ENCODE measurements around the gene TFB1M. TPM values are rescaled to one million over a fixed set of nuclear protein-coding genes. Genes with fewer than 3 reads are reported as not detected.

The TFB1M gene
- total and polyA plus RNA-seq, 2 experiments from 2014 or later, result 10.3 to 11.2 TPM

DNA sequence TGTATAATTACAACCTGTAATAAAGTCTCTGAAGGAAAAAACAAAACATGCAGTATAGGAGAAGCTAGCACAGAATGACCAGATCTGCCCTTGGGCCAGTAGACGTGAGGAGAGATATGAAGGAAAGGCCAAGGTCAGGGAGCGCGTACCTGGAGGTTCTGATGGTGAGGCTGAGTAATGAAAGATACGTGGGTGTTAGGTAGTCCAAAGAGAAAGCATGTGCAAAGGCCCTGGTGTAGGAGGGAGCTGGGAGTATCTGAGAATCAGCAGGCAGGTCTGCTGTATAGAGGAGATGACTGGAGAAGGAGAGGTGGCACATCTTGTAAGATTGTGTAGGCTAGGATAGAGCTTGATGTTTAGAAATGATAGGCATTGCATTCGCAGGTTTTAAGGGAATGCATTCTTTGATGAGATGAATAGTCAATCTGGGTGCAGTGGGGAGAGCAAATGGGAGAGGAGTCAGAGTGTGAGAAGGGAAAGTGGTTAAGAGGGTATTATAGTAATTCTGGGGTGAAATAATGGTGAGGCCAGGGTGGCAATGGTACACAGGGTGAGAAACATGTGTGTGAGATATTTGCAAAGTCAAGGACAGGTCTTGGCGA, 15.9 kb upstream of the TFB1M start:
- no peaks in the 10 kb centered on the region for H3K9me3 ChIP-seq (ENCODE audit: low read depth)
- WGBS (ENCODE audit: low lambda C conversion rate, missing lambda C conversion rate), result 94% methylated on average over 6 of the region's 6 CpGs
- no peaks in the 10 kb centered on the region for H4K20me1 ChIP-seq (ENCODE audit: insufficient read depth, poor library complexity, severe bottlenecking)
- H2AFZ ChIP-seq, result no peak overlapping the region
- no peaks in the 10 kb centered on the region for H3K27me3 ChIP-seq
- DNase-seq (ENCODE audit: low spot score), result no peak
- H3K4me1 ChIP-seq (ENCODE audit: insufficient read depth), result peaks cover 7% of the 10 kb centered on the region
- no peaks in the 10 kb centered on the region for H3K9me2 ChIP-seq (replicated peaks; ENCODE audit: insufficient read depth)
- no peak overlapping the region for H3K4me3 ChIP-seq
- H3K27ac ChIP-seq, result peak overlapping the region; percentile 65
- no peak overlapping the region for H3K4me2 ChIP-seq
- TF ChIP-seq, protein P1, sequence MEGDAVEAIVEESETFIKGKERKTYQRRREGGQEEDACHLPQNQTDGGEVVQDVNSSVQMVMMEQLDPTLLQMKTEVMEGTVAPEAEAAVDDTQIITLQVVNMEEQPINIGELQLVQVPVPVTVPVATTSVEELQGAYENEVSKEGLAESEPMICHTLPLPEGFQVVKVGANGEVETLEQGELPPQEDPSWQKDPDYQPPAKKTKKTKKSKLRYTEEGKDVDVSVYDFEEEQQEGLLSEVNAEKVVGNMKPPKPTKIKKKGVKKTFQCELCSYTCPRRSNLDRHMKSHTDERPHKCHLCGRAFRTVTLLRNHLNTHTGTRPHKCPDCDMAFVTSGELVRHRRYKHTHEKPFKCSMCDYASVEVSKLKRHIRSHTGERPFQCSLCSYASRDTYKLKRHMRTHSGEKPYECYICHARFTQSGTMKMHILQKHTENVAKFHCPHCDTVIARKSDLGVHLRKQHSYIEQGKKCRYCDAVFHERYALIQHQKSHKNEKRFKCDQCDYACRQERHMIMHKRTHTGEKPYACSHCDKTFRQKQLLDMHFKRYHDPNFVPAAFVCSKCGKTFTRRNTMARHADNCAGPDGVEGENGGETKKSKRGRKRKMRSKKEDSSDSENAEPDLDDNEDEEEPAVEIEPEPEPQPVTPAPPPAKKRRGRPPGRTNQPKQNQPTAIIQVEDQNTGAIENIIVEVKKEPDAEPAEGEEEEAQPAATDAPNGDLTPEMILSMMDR (IDR thresholded peaks at IDR 0.05; ENCODE audit: poor library complexity), result no peak
- TF ChIP-seq EZH2phosphoT487 (IDR thresholded peaks at IDR 0.05; ENCODE audit: low read depth, severe bottlenecking, unreplicated experiment), result no peak
- no peak for TF ChIP-seq EZH2 (IDR thresholded peaks at IDR 0.05; ENCODE audit: borderline replicate concordance)
- no peaks in the 10 kb centered on the region for H3K36me3 ChIP-seq (replicated peaks; ENCODE audit: insufficient read depth, low read depth)
- peaks cover 4% of the 10 kb centered on the region for H3K79me2 ChIP-seq

DNA sequence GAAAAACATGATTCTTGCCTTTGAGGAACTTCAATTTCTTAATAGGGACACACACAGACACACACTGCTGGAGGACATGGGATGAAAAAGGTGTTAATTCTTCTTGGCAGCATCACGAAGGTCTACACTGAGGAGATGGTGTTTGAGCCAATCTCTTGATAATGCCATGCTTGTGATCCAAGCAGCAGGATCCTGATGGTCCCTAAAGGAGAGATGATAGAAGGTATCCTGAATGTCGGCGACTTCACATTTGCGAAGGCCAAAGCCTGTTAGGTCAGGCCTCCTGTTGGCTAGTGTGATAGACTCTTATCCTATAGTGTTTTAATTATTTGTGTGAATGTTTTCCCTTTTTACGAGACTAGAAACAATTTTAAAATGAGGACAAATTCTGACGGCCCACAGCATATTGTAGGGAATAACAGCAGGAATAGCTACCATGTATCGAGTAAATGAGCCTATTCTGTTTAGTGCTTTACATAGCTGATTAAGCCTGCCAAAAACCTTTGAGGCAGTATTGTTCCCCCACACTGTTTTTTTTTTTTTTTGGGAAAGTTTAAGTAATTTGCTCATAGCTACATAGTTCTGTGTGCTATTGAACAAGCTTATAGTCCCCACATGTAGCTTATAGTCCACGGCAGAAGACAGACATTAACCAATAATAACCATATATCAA, 15.3 kb upstream of the TFB1M start:
- Histone ChIP-seq H3K4me1 (ENCODE audit: insufficient read depth) (peaks cover 7% of the 10 kb centered on the region), H3K36me3 (replicated peaks; ENCODE audit: insufficient read depth, low read depth) (no peaks in the 10 kb centered on the region), H3K9me2 (replicated peaks; ENCODE audit: insufficient read depth) (no peaks in the 10 kb centered on the region), H3K79me2 (peaks cover 4% of the 10 kb centered on the region), H3K27me3 (no peaks in the 10 kb centered on the region), H3K4me3 (no peak overlapping the region), H3K27ac (peak overlapping the region; percentile 65), H3K4me2 (peak overlapping the region; percentile 44), H3K9me3 (ENCODE audit: low read depth) (no peaks in the 10 kb centered on the region), H4K20me1 (ENCODE audit: insufficient read depth, poor library complexity, severe bottlenecking) (no peaks in the 10 kb centered on the region), H2AFZ (no peak overlapping the region)
- no peak for TF ChIP-seq EZH2phosphoT487 (IDR thresholded peaks at IDR 0.05; ENCODE audit: low read depth, severe bottlenecking, unreplicated experiment)
- no peak for TF ChIP-seq EZH2 (IDR thresholded peaks at IDR 0.05; ENCODE audit: borderline replicate concordance)
- TF ChIP-seq, protein P1 (IDR thresholded peaks at IDR 0.05; ENCODE audit: poor library complexity), result no peak
- WGBS (ENCODE audit: low lambda C conversion rate, missing lambda C conversion rate), result 83% methylated on average over 8 of the region's 8 CpGs
- DNase-seq (ENCODE audit: low spot score), result no peak

DNA sequence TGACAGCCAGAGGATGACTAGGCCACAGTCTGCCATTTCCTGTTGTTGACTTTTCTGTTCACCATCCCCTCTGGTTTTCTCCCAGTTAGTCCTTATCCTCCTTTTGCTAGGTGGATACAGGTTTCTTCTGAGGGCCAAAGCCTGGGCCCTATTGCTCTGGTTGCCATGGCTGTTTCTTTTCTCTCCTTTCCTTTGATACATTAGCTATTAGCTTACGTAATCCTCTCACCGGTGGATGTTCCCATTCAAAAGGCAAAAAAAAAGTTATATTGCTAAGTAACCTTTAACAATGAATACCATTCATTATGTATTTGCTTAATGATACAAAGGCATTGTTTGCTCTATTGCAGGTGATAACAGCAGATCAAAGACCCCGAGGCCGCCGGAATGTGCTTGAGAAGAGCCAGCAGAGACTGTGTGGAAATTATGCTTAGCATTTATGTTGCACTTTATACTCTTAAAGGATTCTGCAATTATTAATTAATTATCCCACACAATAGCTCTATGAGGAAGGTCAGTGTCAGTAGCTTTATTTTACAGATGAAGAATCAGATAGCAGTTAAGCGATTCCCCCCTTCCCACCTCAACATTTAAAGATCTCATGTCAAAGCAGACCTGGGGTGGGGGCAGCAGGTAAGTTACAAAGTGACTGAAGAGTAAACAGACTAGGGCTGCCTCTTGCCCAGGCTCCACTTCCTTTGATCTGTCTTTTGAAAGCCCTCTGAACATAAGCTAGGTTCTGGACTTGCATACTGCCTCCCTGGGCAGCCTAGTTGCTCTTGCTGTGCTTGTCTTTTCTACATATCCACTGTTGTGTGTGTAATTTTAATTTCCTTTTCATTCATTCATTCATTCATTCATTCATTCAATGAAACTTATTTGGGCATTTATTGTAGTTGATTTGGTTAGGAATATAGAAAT, 14.5 kb upstream of the TFB1M start:
- Histone ChIP-seq H3K9me2 (replicated peaks; ENCODE audit: insufficient read depth) (no peaks in the 10 kb centered on the region), H2AFZ (peak overlapping the region; percentile 21), H3K27ac (peak overlapping the region; percentile 84), H4K20me1 (ENCODE audit: insufficient read depth, poor library complexity, severe bottlenecking) (no peaks in the 10 kb centered on the region), H3K4me2 (peak overlapping the region; percentile 48), H3K4me1 (ENCODE audit: insufficient read depth) (peaks cover 7% of the 10 kb centered on the region), H3K79me2 (peaks cover 4% of the 10 kb centered on the region), H3K36me3 (replicated peaks; ENCODE audit: insufficient read depth, low read depth) (no peaks in the 10 kb centered on the region), H3K27me3 (no peaks in the 10 kb centered on the region), H3K4me3 (no peak overlapping the region), H3K9me3 (ENCODE audit: low read depth) (no peaks in the 10 kb centered on the region)
- TF ChIP-seq EZH2 (IDR thresholded peaks at IDR 0.05; ENCODE audit: borderline replicate concordance), result no peak
- TF ChIP-seq EZH2phosphoT487 (IDR thresholded peaks at IDR 0.05; ENCODE audit: low read depth, severe bottlenecking, unreplicated experiment), result no peak
- TF ChIP-seq, protein P1 (IDR thresholded peaks at IDR 0.05; ENCODE audit: poor library complexity), result no peak
- peak; percentile 84 for DNase-seq (ENCODE audit: low spot score)
- 39% methylated on average over 6 of the region's 6 CpGs for WGBS (ENCODE audit: low lambda C conversion rate, missing lambda C conversion rate)

All from hepatocyte (in vitro differentiated cells).